Dedifferentiated amniotic fluid mesenchymal stem cell (primary cell): ENCODE measurements around the gene TMEM266.
A peak's percentile ranks its signal among the peaks of the same experiment; 100 is the strongest.

Experiments
- DNase-seq: peaks from one replicate; pipeline ENCODE4 v3.0.0-alpha.2; 2016; ENCODE audit errors: extremely low spot score

The TMEM266 gene

GRCh38 chr15:76181705-76182107, 121.9 kb downstream of the TMEM266 start:
- no peak for DNase-seq

GRCh38 chr15:76183930-76184649, 124.3 kb downstream of the TMEM266 start:
- DNase-seq: no peak

GRCh38 chr15:76184650-76185035, 124.9 kb downstream of the TMEM266 start:
- no peak for DNase-seq

GRCh38 chr15:76185716-76186115, 125.9 kb downstream of the TMEM266 start:
- peak; percentile 31 for DNase-seq

- no peak for DNase-seq
Measured at GRCh38 chr15:76187163-76187562, 127.4 kb downstream of the TMEM266 start.

GRCh38 chr15:76189106-76189505, 129.3 kb downstream of the TMEM266 start:
- no peak for DNase-seq

GRCh38 chr15:76190070-76190564, 130.3 kb downstream of the TMEM266 start:
- DNase-seq: no peak

- DNase-seq: peak; percentile 49
Measured at GRCh38 chr15:76190751-76191538, 131.2 kb downstream of the TMEM266 start.

- no peak for DNase-seq
Measured at GRCh38 chr15:76191539-76192244, 131.9 kb downstream of the TMEM266 start.

- no peak for DNase-seq
Measured at GRCh38 chr15:76192715-76193114, 132.9 kb downstream of the TMEM266 start.

GRCh38 chr15:76193934-76194333, 134.1 kb downstream of the TMEM266 start:
- DNase-seq: no peak

GRCh38 chr15:76195506-76196268, 135.9 kb downstream of the TMEM266 start:
- no peak for DNase-seq

GRCh38 chr15:76196269-76197231, 136.8 kb downstream of the TMEM266 start:
- DNase-seq: peak; percentile 22

- DNase-seq: no peak
Measured at GRCh38 chr15:76197703-76198455, 138.1 kb downstream of the TMEM266 start.

- no peak for DNase-seq
Measured at GRCh38 chr15:76198456-76199105, 138.8 kb downstream of the TMEM266 start.

GRCh38 chr15:76199106-76200082, 139.6 kb downstream of the TMEM266 start:
- DNase-seq: no peak

GRCh38 chr15:76200083-76200465, 140.3 kb downstream of the TMEM266 start:
- no peak for DNase-seq

- DNase-seq: no peak
Measured at GRCh38 chr15:76200641-76201105, 140.9 kb downstream of the TMEM266 start.
